Measurements from ENCODE around the gene GPRASP1.

- TF ChIP-seq CTCF (conservative IDR thresholded peaks at IDR 0.05 in 1 of 2, IDR thresholded peaks at IDR 0.05 in 1 of 2; ENCODE audit: low read depth in 1 of 2, low read length in 2 of 2): no peak
- no peak for TF ChIP-seq EZH2 (IDR thresholded peaks at IDR 0.05; ENCODE audit: low read length, missing control alignments)
These were observed 45.2 kb upstream of the GPRASP1 start for GRCh38 chrX:102606115-102606514.

Data from fibroblast of lung (primary cell).